Measurements from ENCODE around the gene MYCBP2.
"Not testable (repeated sequence)": the region's sequence is repeated elsewhere in the genome, so short reads cannot be mapped to it uniquely, and the experiment has no call there.

Gene MYCBP2

GRCh38 chr13:77335543-77335942 lies 8.6 kb upstream of the MYCBP2 start:
- no peak for DNase-seq (ENCODE audit: low read depth)

GRCh38 chr13:77333594-77333993 lies 6.7 kb upstream of the MYCBP2 start:
- no peak for DNase-seq (ENCODE audit: low read depth)

GRCh38 chr13:77331421-77331820 lies 4.5 kb upstream of the MYCBP2 start:
- no peak for DNase-seq (ENCODE audit: low read depth)

DNA sequence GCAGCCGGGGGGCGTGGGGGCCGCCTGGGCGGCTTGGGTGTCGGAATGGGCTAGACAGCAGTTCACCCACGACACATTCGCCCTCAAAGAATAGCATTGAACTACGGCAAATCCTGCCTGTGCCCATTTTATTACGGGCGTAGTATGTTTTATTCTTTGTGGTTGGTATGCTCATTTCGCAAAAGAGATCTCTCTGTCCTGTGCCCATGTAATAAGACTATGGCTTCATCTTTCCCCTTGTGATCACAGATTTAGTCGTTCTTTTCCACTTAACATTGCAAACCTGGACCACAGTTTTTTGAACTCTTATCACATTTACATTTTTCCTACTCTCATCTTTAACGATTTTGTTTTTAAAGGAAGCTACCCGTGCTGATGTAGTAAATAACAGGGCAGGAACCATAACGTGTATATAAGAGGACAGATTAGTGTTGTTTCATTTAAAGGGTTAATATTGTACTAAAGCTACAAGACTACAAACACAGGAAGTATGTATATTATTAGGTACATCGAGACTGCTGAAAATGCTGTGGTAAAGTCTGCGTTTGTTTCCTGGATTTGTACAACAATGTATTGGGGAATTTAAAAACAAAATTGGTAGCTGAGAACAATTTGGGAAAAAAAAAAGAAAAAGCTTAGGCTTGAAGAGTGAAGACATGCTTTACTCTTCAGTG lies 3.2 kb upstream of the MYCBP2 start:
- no peak for DNase-seq (ENCODE audit: low read depth)

DNA sequence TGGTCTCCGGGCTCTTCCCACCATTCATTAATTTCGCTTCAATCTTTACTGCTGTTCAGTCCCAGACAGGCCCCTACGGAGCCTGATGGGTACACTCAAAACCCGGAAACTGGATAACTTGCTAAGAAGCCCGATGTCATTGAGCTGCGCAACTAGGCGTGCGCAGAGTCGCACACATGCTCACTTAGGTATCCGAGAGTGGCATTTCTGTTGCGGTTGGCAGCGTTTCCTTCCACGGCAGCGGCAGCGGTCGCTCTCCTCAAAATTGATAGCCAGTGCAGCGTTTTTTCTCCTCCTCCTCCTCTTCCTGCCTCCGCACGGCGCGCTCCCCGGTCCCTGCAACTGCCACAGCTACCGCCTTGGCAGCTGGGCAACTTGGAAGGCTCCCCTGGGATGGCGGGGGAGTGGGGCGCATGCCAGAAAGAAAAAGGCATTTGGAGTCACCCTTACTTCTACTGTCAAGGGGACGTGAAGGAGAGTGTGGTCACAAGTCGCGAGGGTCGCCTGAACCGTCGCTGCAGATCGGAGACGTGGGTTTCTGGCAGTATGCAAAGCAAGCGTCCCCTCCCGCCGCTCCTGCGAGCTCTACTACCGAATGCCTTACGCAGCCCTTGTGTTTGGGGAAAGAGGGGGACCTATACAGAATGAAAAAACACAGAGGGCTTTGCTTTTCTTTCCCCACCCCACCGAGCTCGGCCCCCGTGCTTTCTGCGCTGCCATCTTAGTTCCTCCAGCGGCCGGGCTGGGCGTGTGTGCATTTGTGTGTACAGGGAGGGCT lies 2.4 kb upstream of the MYCBP2 start:
- DNase-seq (ENCODE audit: low read depth): peak; percentile 85

DNA sequence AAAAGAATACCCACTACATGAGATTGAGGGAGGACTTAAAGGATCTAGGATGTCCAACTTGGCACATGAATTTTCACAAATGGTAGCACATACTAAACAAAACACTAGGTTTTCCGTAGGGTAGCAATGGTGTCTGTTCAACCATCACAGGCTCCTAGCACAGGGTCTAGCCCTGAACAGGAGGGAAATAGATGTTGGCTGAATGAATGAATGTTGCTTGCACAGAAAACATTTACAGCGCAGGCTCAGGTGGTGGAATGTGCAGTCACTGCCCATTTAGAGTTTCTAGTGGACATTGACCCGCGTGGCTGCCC lies 1.9 kb upstream of the MYCBP2 start:
- DNase-seq (ENCODE audit: low read depth): no peak

- DNase-seq (ENCODE audit: low read depth): no peak
These were observed 1.4 kb downstream of the MYCBP2 start for GRCh38 chr13:77325371-77325980.

DNA sequence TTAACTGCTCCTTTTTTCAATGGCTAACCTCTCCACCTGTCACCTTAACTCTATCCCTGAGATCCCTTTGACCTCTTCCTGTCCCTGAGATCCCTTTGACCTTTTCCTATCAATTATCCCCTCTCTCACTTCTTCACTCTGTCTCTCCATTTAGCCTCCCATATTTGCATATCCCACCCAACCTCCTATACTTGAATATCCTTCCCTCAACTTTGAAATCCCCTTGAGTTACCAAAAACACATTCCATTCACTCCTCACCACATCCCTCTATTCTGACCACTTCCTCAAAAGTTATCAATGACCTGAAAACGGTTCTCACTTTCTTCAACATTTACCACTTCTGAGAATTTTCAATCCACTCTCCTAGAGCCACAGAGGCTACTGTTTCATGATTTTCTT lies 3.0 kb downstream of the MYCBP2 start:
- no peak for DNase-seq (ENCODE audit: low read depth)

- DNase-seq (ENCODE audit: low read depth): no peak
These were observed 7.4 kb downstream of the MYCBP2 start for GRCh38 chr13:77319536-77319935.

DNA sequence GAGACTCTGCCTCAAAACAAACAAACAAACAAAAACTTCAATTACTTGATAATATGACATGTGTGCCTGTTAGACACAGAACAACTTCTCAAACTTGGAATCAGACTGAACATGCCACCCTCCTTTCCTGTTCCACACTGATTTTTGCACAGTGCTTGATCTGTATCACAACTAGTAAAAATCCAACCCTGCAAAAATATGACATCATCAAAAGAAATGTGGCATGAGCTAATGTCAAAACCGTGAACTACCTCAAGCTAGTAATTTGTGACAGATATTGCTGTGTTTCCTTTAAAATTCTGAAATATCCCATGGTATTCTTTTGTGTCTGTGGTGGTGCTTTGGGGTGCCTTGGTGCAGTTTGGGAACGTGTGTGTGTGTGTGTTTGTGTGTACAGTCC lies 8.2 kb downstream of the MYCBP2 start:
- no peak for DNase-seq (ENCODE audit: low read depth)

- no peak for DNase-seq (ENCODE audit: low read depth)
These were observed 10.5 kb downstream of the MYCBP2 start for GRCh38 chr13:77316430-77316829.

- DNase-seq (ENCODE audit: low read depth): not testable (repeated sequence)
These were observed 11.4 kb downstream of the MYCBP2 start for GRCh38 chr13:77315509-77315908.

GRCh38 chr13:77313923-77314322 lies 13.0 kb downstream of the MYCBP2 start:
- no peak for DNase-seq (ENCODE audit: low read depth)

DNA sequence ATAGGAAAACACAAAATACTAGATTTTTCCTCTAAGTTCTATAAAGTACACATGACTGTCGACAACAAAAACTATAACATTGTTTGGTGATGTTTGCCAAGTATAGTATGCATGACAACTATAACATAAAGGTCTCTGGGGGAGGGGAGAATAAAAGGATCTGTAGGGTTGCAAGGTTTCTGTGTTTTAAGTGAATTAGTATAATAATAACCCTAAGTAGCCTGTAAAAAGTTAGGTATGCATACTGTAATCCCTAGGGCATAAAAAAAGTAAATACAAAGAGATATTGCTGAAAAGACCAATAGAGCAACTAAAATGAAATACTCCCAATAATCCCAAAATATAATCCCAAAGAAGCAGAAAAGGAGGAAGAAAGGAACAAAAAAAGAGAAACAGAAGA lies 14.6 kb downstream of the MYCBP2 start:
- DNase-seq (ENCODE audit: low read depth): no peak

DNA sequence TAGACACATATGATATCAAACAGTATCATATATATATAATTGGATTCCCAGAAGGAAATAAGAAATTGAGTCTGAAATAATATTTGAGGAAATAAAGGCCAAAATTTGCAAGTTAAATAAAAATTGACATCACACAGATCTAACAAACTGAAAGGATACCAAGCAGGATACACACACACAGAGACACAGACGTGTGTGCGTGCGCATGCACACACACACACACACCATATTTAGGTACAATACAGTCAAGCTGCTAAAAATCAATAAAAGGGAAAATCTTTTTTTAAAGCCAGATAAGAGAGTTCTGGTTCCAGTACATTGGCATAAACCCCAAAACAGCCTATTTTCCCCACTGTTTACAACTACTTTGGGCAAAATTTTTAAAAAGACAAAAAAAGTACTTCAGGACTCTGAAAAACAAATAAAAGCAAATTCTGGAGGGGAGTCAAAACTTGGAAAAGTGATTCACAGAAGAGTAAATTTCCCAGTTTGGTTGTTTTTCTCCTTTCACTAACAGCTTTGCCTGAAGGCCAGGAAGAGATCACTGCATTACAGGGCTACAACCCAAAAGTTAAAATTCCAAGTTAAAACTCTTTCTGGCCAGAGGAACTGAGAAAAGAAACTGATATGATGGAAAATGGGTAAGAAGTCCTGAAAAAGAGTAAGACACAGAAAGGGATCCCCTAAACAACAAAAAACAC lies 16.2 kb downstream of the MYCBP2 start:
- DNase-seq (ENCODE audit: low read depth): no peak

- no peak for DNase-seq (ENCODE audit: low read depth)
These were observed 16.7 kb downstream of the MYCBP2 start for GRCh38 chr13:77310161-77310560.

DNA sequence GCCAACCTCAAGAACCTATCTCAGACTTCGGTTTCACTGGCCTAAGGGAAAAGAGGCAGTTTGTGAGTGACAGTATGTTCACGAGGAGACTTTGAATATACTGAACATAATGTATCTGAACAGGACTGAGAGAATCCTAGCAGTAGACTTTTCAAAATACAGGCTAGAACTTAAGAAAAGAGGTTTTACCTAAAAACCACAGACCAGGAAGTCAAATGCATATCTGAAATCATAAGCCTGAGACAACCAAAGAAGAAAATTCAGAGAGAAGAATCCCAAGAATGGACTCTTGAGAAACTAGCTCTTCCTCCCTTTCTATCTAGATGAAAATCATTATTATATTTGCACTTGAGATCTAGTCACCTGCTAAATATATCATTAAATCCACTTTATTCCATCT lies 17.6 kb downstream of the MYCBP2 start:
- DNase-seq (ENCODE audit: low read depth): no peak

- no peak for DNase-seq (ENCODE audit: low read depth)
These were observed 20.4 kb downstream of the MYCBP2 start for GRCh38 chr13:77306458-77306857.

DNA sequence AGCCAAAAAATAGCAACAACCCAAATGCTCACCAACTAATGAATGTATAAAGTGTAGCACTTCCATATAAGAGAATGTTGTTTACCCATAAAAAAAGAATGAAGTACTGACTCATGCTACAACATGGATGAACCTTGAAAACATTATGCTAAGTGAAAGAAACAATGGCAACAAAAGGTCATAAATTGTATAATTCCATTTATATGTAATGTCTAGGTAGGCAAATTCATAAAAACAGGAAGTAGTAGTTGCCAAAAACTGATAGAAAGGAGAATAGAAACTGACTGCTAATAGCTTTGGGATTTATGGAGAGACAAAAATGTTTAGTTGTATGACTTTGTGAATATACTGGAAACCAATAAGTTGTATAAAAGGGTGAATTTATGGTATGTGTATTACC lies 21.6 kb downstream of the MYCBP2 start:
- DNase-seq (ENCODE audit: low read depth): no peak

GRCh38 chr13:77300176-77301037 lies 26.5 kb downstream of the MYCBP2 start:
- no peak for DNase-seq (ENCODE audit: low read depth)

- DNase-seq (ENCODE audit: low read depth): no peak
These were observed 27.3 kb downstream of the MYCBP2 start for GRCh38 chr13:77299587-77299986.

DNA sequence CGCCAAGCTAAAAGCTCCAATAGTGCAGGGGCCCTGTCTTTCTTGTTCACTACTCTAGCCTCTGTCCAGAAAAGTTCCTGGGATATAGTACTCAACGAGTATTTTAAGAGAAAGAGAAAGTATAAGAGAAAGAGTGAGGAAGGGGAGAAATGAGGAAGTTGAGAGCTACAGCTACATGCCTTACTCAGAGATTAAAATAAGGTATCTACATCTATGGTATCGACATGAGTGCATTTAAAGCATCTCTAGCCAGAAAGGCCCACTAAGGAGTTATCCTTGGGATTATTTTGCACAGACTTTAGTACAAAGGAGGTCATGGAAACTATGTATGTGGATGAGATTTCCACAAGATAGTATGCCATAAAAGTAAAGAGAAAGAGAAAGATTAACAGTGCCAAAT lies 28.5 kb downstream of the MYCBP2 start:
- no peak for DNase-seq (ENCODE audit: low read depth)

Measured in T-helper 22 cell (primary cell).